Measurements from ENCODE around the gene UGCG. TPM values are rescaled to one million over a fixed set of nuclear protein-coding genes. Genes with fewer than 3 reads are reported as not detected.
"Not testable (repeated sequence)": the region's sequence is repeated elsewhere in the genome, so short reads cannot be mapped to it uniquely, and the experiment has no call there.

The UGCG gene
- total and polyA plus RNA-seq, 2 donors (not counting 1 experiment from before 2014, with no cell fraction given): 143 to 260 TPM

DNA sequence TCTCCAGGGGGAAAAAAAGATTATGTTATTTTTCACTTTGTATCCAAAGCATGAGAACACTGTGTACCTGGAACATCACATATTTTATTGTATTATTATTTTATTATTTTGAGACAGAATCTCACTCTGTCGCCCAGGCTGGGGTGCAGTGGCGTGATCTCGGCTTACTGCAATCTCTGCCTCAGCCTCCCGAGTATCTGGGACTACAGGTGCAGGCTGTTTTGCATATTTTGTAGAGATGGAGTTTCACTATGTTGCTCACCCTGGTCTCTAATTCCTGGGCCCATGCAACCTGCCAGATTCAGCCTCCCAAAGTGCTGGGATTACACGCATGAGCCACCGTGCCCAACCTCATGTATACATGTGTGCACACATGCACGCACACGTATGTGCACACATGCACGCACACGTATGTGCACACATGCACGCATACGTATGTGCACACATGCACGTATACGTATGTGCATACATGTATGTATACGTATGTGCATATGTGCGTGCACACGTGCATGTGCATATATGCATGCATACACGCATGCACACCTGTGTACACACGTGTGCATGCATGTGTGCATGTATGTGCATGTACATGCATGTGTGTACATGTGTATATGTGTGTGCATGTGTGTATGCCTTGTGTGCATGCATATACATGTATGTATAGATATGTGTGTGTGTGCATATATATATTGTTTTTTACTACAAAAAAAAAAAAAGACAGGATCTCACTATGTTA is 9.5 kb upstream of the UGCG start:
- no peaks in the 10 kb centered on the region for H3K9me3 ChIP-seq (ENCODE audit: control insufficient read depth, insufficient read depth, low read depth, low read length)
- H3K4me3 ChIP-seq (replicated peaks in 1 of 4; ENCODE audit: control extremely low read depth in 1 of 4, insufficient read depth in 1 of 4, low read depth in 3 of 4, low read length in 4 of 4): no peak overlapping the region
- no peak overlapping the region for H3K27ac ChIP-seq (ENCODE audit: insufficient read depth, low read length)
- no peaks in the 10 kb centered on the region for H3K4me1 ChIP-seq (ENCODE audit: control insufficient read depth, extremely low read depth, insufficient read depth, low read length)
- H4K20me1 ChIP-seq (ENCODE audit: control insufficient read depth, extremely low read depth, insufficient read depth, low read length): no peaks in the 10 kb centered on the region
- H3K36me3 ChIP-seq (ENCODE audit: control insufficient read depth, insufficient read depth, low read length): no peaks in the 10 kb centered on the region
- H2AFZ ChIP-seq (ENCODE audit: low read length): no peak overlapping the region
- no peak overlapping the region for H3K4me2 ChIP-seq (ENCODE audit: extremely low read depth, insufficient read depth, low read length)
- no peak for TF ChIP-seq EZH2 (IDR thresholded peaks at IDR 0.05; ENCODE audit: low read length, missing control alignments)
- TF ChIP-seq, protein P1, sequence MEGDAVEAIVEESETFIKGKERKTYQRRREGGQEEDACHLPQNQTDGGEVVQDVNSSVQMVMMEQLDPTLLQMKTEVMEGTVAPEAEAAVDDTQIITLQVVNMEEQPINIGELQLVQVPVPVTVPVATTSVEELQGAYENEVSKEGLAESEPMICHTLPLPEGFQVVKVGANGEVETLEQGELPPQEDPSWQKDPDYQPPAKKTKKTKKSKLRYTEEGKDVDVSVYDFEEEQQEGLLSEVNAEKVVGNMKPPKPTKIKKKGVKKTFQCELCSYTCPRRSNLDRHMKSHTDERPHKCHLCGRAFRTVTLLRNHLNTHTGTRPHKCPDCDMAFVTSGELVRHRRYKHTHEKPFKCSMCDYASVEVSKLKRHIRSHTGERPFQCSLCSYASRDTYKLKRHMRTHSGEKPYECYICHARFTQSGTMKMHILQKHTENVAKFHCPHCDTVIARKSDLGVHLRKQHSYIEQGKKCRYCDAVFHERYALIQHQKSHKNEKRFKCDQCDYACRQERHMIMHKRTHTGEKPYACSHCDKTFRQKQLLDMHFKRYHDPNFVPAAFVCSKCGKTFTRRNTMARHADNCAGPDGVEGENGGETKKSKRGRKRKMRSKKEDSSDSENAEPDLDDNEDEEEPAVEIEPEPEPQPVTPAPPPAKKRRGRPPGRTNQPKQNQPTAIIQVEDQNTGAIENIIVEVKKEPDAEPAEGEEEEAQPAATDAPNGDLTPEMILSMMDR (conservative IDR thresholded peaks at IDR 0.05 in 1 of 2, IDR thresholded peaks at IDR 0.05 in 1 of 2; ENCODE audit: low read depth in 1 of 2, low read length in 2 of 2): no peak
- DNase-seq (ENCODE audit: low read depth in 2 of 2): no peak
- no peaks in the 10 kb centered on the region for H3K79me2 ChIP-seq (ENCODE audit: control insufficient read depth, insufficient read depth, low read length)
- H3K27me3 ChIP-seq (ENCODE audit: control insufficient read depth, insufficient read depth, low read length): no peaks in the 10 kb centered on the region
- no peak overlapping the region for H3K9ac ChIP-seq (ENCODE audit: insufficient read depth, low read length)

DNA sequence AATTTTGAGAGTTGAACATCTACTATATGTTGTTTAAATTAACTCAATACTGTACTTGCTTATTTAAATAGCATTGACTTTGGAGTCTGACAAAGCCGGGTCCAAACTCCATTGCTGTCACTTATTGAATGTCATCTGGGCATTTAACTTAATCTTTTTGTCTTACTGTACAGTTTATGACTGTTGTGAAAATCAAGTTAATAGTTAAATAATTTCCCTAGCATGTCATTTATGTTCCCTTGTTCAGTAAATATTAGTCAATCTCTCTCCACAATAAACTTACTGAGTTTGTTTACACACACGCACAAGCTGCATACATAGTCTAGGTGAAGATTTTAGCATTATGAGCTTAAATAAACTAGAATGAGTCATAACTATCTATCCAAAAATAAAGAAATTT is 6.3 kb upstream of the UGCG start:
- no peak overlapping the region for H3K4me3 ChIP-seq (replicated peaks in 1 of 4; ENCODE audit: control extremely low read depth in 1 of 4, insufficient read depth in 1 of 4, low read depth in 3 of 4, low read length in 4 of 4)
- H3K4me1 ChIP-seq (ENCODE audit: control insufficient read depth, extremely low read depth, insufficient read depth, low read length): no peaks in the 10 kb centered on the region
- peaks cover 1% of the 10 kb centered on the region for H3K79me2 ChIP-seq (ENCODE audit: control insufficient read depth, insufficient read depth, low read length)
- H3K9me3 ChIP-seq (ENCODE audit: control insufficient read depth, insufficient read depth, low read depth, low read length): no peaks in the 10 kb centered on the region
- no peak overlapping the region for H3K4me2 ChIP-seq (ENCODE audit: extremely low read depth, insufficient read depth, low read length)
- TF ChIP-seq, protein P1 (conservative IDR thresholded peaks at IDR 0.05 in 1 of 2, IDR thresholded peaks at IDR 0.05 in 1 of 2; ENCODE audit: low read depth in 1 of 2, low read length in 2 of 2): no peak
- no peak for TF ChIP-seq EZH2 (IDR thresholded peaks at IDR 0.05; ENCODE audit: low read length, missing control alignments)
- H2AFZ ChIP-seq (ENCODE audit: low read length): no peak overlapping the region
- H3K27ac ChIP-seq (ENCODE audit: insufficient read depth, low read length): no peak overlapping the region
- H3K36me3 ChIP-seq (ENCODE audit: control insufficient read depth, insufficient read depth, low read length): no peaks in the 10 kb centered on the region
- H3K27me3 ChIP-seq (ENCODE audit: control insufficient read depth, insufficient read depth, low read length): no peaks in the 10 kb centered on the region
- H3K9ac ChIP-seq (ENCODE audit: insufficient read depth, low read length): no peak overlapping the region
- no peak for DNase-seq (ENCODE audit: low read depth in 2 of 2)
- no peaks in the 10 kb centered on the region for H4K20me1 ChIP-seq (ENCODE audit: control insufficient read depth, extremely low read depth, insufficient read depth, low read length)

DNA sequence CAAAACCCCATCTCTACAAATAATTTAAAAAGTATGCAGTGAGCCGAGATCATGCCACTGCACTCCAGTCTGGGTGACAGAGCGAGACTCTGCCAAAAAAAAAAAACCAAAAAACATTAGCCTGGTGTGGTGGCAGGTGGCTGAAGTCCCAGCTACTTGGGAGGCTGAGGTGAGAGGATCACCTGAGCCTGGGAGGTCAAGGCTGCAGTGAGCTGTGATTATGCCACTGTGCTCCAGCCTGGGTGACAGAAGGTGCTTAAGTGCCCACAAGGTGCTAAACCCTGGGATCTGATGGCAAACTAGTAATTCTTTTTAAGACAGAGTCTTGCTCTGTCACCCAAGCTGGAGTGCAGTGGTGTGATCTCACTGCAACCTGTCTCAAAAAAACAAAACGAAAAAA is 5.7 kb upstream of the UGCG start:
- not testable (repeated sequence) for H3K79me2 ChIP-seq (ENCODE audit: control insufficient read depth, insufficient read depth, low read length); H3K4me1 ChIP-seq (ENCODE audit: control insufficient read depth, extremely low read depth, insufficient read depth, low read length); H3K4me2 ChIP-seq (ENCODE audit: extremely low read depth, insufficient read depth, low read length); H3K4me3 ChIP-seq (replicated peaks in 1 of 4; ENCODE audit: control extremely low read depth in 1 of 4, insufficient read depth in 1 of 4, low read depth in 3 of 4, low read length in 4 of 4); H4K20me1 ChIP-seq (ENCODE audit: control insufficient read depth, extremely low read depth, insufficient read depth, low read length); H2AFZ ChIP-seq (ENCODE audit: low read length); H3K27me3 ChIP-seq (ENCODE audit: control insufficient read depth, insufficient read depth, low read length); DNase-seq (ENCODE audit: low read depth in 2 of 2); H3K9me3 ChIP-seq (ENCODE audit: control insufficient read depth, insufficient read depth, low read depth, low read length); H3K36me3 ChIP-seq (ENCODE audit: control insufficient read depth, insufficient read depth, low read length); H3K27ac ChIP-seq (ENCODE audit: insufficient read depth, low read length); H3K9ac ChIP-seq (ENCODE audit: insufficient read depth, low read length)

All from fibroblast of lung (primary cell).